Suprapubic skin (tissue), 4 donors: ENCODE results near the gene MTARC2.

ENCODE experiments used
- POLR2A ChIP-seq, 2 donors: fragments of 450-650 bp; IDR thresholded peaks; one replicate each; pipeline ENCODE4 v1.6.1; 2017; ENCODE audit warnings: antibody characterized with exemption in 2 of 2, mild to moderate bottlenecking in 2 of 2, moderate library complexity in 2 of 2
- POLR2AphosphoS5 ChIP-seq, 3 donors: sonication (generic); formaldehyde crosslinking; IDR thresholded peaks; one replicate each; pipeline ENCODE4 v1.6.1; 2017; ENCODE audit warnings: antibody characterized with exemption in 3 of 3
- TF ChIP-seq, protein P1 (sequence below), 2 donors: fragments of 200-600 bp in 1 of 2; fragments of 450-650 bp in 1 of 2; sonication (generic) in 1 of 2; IDR thresholded peaks; one replicate each; pipeline ENCODE4 v1.5.1; 2016 to 2019; ENCODE audit warnings: antibody characterized with exemption in 2 of 2, mild to moderate bottlenecking in 1 of 2, moderate library complexity in 1 of 2

- TF ChIP-seq, protein P1, sequence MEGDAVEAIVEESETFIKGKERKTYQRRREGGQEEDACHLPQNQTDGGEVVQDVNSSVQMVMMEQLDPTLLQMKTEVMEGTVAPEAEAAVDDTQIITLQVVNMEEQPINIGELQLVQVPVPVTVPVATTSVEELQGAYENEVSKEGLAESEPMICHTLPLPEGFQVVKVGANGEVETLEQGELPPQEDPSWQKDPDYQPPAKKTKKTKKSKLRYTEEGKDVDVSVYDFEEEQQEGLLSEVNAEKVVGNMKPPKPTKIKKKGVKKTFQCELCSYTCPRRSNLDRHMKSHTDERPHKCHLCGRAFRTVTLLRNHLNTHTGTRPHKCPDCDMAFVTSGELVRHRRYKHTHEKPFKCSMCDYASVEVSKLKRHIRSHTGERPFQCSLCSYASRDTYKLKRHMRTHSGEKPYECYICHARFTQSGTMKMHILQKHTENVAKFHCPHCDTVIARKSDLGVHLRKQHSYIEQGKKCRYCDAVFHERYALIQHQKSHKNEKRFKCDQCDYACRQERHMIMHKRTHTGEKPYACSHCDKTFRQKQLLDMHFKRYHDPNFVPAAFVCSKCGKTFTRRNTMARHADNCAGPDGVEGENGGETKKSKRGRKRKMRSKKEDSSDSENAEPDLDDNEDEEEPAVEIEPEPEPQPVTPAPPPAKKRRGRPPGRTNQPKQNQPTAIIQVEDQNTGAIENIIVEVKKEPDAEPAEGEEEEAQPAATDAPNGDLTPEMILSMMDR (IDR thresholded peaks at IDR 0.05), result no peak
- no peak for TF ChIP-seq POLR2A (IDR thresholded peaks at IDR 0.05)
- TF ChIP-seq POLR2AphosphoS5 (IDR thresholded peaks at IDR 0.05), result no peak
These were observed 76.2 kb downstream of the MTARC2 start for GRCh38 chr1:220824031-220824989.
